DOHH2 (cell line): ENCODE data around the gene KRT17.
"Not testable (repeated sequence)": the region's sequence is repeated elsewhere in the genome, so short reads cannot be mapped to it uniquely, and the experiment has no call there.

ENCODE experiments used
- H3F3A ChIP-seq: fragments of 200-600 bp; sonication (generic), shearing (Covaris generic); 2 replicates; pipeline ENCODE4 v1.6.0; 2016; ENCODE audit warnings: antibody characterized with exemption, mild to moderate bottlenecking; ENCODE audit not compliant: control insufficient read depth, insufficient read depth
- H3K27ac ChIP-seq: fragments of 200-600 bp; sonication (generic); 2 replicates; pipeline ENCODE4 v1.5.1; 2014; ENCODE audit warnings: low read depth, mild to moderate bottlenecking, low read length, moderate library complexity
- H3K27me3 ChIP-seq: fragments of 200-600 bp; sonication (generic); 2 replicates; pipeline ENCODE4 v1.6.1; 2014; ENCODE audit warnings: mild to moderate bottlenecking, low read length, mixed read lengths; ENCODE audit not compliant: control insufficient read depth
- H3K36me3 ChIP-seq: fragments of 200-600 bp; sonication (generic); 2 replicates; pipeline ENCODE4 v1.6.1; 2014; ENCODE audit warnings: mild to moderate bottlenecking, low read length, moderate library complexity, mixed read lengths; ENCODE audit not compliant: control insufficient read depth
- H3K4me1 ChIP-seq: fragments of 200-600 bp; sonication (generic); 2 replicates; pipeline ENCODE4 v1.6.1; 2014; ENCODE audit warnings: mild to moderate bottlenecking, low read length, mixed read lengths; ENCODE audit not compliant: control insufficient read depth
- H3K4me2 ChIP-seq: fragments of 200-600 bp; sonication (generic); 2 replicates; pipeline ENCODE4 v1.6.0; 2014; ENCODE audit warnings: mild to moderate bottlenecking, low read length, moderate library complexity
- H3K4me3 ChIP-seq: fragments of 200-600 bp; sonication (generic); 2 replicates; pipeline ENCODE4 v1.5.1; 2014; ENCODE audit warnings: mild to moderate bottlenecking, low read length, mixed read lengths
- H3K79me2 ChIP-seq: fragments of 200-600 bp; sonication (generic); 2 replicates; pipeline ENCODE4 v1.6.1; 2014; ENCODE audit warnings: mild to moderate bottlenecking, low read length, mixed read lengths; ENCODE audit not compliant: control insufficient read depth
- H3K9me2 ChIP-seq: fragments of 200-600 bp; sonication (generic); replicated peaks from 2 replicates; pipeline ENCODE4 v1.6.1; 2014; ENCODE audit warnings: mild to moderate bottlenecking, low read length, mixed read lengths; ENCODE audit not compliant: control insufficient read depth
- H3K9me3 ChIP-seq: fragments of 200-600 bp; sonication (generic); 2 replicates; pipeline ENCODE4 v1.6.1; 2014; ENCODE audit warnings: antibody characterized with exemption, low read length, mixed read lengths; ENCODE audit not compliant: control insufficient read depth, insufficient read depth
- H4K20me1 ChIP-seq: fragments of 200-600 bp; sonication (generic); 2 replicates; pipeline ENCODE4 v1.6.0; 2014; ENCODE audit warnings: low read depth, mild to moderate bottlenecking, antibody characterized with exemption, low read length, moderate library complexity; ENCODE audit not compliant: control insufficient read depth, insufficient read depth
- CTCF ChIP-seq: fragments of 200-600 bp; sonication (generic); IDR thresholded peaks from one replicate; pipeline ENCODE4 v1.5.1; 2014; ENCODE audit warnings: antibody characterized with exemption, mild to moderate bottlenecking, low read depth, low read length; ENCODE audit not compliant: poor library complexity, severe bottlenecking
- EZH2phosphoT487 ChIP-seq: fragments of 200-600 bp; sonication (generic); IDR thresholded peaks from 2 replicates; pipeline ENCODE4 v1.6.1; 2017; ENCODE audit warnings: borderline replicate concordance, mild to moderate bottlenecking, antibody characterized with exemption, low read length, moderate library complexity, mixed read lengths

The KRT17 gene

DNA sequence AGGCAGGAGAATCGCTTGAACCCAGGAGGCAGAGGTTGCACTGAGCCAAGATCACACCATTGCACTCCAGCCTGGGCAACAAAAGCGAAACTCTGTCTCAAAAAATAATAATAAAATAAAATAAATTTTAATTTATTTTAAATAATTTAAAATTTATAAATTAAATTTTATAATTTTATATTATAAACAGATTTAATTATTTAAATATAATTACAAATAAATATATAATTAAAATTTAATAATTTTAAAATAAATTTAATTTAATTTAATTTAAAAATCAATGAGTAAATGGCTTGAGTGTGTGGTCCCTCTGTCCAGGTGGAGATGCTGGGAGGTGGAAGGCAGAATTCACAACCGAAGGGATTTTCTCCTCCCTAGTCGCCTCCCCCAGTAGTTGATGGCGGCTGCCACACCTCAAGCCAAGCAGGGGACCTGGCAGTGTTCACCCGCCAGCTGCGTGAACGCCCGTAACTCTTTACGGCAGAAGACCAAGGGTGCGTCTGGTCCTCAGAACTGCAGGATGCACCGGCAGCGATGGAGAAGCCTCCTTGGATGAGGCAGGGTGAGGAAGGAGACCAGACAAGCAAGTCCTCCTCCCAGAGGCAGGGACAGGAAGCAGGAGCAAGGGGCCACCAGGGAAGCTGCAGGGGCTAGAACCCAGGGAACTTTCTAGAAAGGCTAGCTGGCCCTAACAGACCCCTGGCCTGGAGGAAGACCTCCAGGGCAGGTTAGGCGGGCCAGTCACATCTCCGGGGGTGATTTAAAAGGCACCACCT is 22.9 kb upstream of the KRT17 start:
- no peak for TF ChIP-seq EZH2phosphoT487
- TF ChIP-seq CTCF: no peak
- Histone ChIP-seq H3K4me1 (peaks cover 13% of the 10 kb centered on the region), H3K4me2 (no peak overlapping the region), H3K9me2 (no peaks in the 10 kb centered on the region), H3K27me3 (peaks cover 5% of the 10 kb centered on the region), H3K79me2 (no peaks in the 10 kb centered on the region), H4K20me1 (no peaks in the 10 kb centered on the region), H3K9me3 (no peaks in the 10 kb centered on the region), H3F3A (0 out of 2 replicates have a peak, but pooled peaks cover 2% of the 10 kb centered on the region), H3K4me3 (no peak overlapping the region), H3K36me3 (no peaks in the 10 kb centered on the region), H3K27ac (no peak overlapping the region)

DNA sequence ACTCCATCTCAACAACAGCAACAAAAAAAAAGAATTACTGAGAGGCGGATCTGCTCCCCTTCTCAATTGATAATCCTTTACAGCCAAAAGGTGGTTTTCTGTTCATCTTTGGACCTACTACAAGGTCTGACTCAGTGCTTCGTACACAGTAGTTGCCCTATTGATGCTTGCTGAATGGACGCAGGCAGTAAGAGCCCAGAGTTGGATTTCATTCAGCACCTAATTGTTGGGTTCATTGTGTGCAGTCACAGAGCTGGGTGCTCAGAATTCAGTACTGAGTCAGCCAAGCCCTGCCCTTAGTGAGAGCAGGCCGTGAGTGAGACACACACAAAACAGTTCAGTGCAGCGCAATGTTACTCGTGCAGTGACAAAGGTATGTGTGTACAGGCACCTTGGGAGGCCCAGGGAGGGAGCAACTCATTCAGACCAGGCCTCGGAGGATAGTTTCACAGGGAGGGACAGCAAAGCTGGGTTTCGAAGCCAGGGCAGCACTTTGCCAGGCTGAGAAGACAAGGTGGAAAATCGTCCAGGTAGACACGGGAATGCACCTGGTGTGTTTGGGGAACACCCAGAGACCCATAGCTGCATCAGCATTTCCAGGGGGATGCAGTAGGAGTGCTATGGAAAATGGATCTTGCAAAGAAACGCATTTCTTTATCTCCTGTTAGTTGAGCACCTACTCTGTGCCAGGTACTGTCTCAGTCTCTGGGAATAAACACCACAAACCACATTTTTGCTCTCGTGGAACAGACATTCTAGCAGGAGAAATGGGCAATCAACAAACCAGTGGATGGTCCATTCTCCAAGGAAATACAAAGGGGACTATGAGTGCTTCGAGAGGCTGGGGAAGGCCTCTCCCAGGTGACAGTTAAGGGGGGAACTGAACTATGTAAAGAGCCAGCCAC is 18.1 kb upstream of the KRT17 start:
- Histone ChIP-seq H3K79me2 (no peaks in the 10 kb centered on the region), H3K4me1 (no peaks in the 10 kb centered on the region), H4K20me1 (no peaks in the 10 kb centered on the region), H3K4me3 (no peak overlapping the region), H3K9me2 (no peaks in the 10 kb centered on the region), H3F3A (no peaks in the 10 kb centered on the region), H3K27me3 (peaks cover 5% of the 10 kb centered on the region), H3K4me2 (no peak overlapping the region), H3K9me3 (no peaks in the 10 kb centered on the region), H3K36me3 (no peaks in the 10 kb centered on the region), H3K27ac (no peak overlapping the region)
- no peak for TF ChIP-seq EZH2phosphoT487
- TF ChIP-seq CTCF: no peak

- not testable (repeated sequence) for H3F3A ChIP-seq, H4K20me1 ChIP-seq, H3K9me2 ChIP-seq, H3K79me2 ChIP-seq, H3K4me2 ChIP-seq, H3K4me3 ChIP-seq, H3K9me3 ChIP-seq, H3K4me1 ChIP-seq, H3K36me3 ChIP-seq, H3K27ac ChIP-seq, H3K27me3 ChIP-seq
Measured at GRCh38 chr17:41640596-41640995, 16.2 kb upstream of the KRT17 start.
